SJSA1 (cell line): ENCODE measurements around the gene CHORDC1. TPM values are rescaled to one million over a fixed set of nuclear protein-coding genes. Genes with fewer than 3 reads are reported as not detected.
A peak's percentile ranks its signal among the peaks of the same experiment; 100 is the strongest.
"Not testable (repeated sequence)": the region's sequence is repeated elsewhere in the genome, so short reads cannot be mapped to it uniquely, and the experiment has no call there.

ENCODE experiments used
- DNase-seq, 2 experiments: peaks; one replicate each; pipeline ENCODE4 v3.0.0-alpha.2; 2015 to 2020; ENCODE audit warnings: low spot score in 2 of 2, low read depth in 1 of 2
- H3K27ac ChIP-seq: fragments of 250-450 bp; sonication (Bioruptor Pico); 2 replicates; pipeline ENCODE4 v1.5.1; 2020; ENCODE audit warnings: mild to moderate bottlenecking, moderate library complexity
- H3K27me3 ChIP-seq: fragments of 250-450 bp; sonication (Bioruptor Pico); replicated peaks from 2 replicates; pipeline ENCODE4 v1.5.1; 2020; ENCODE audit warnings: mild to moderate bottlenecking, moderate library complexity
- H3K36me3 ChIP-seq: fragments of 250-450 bp; sonication (Bioruptor Pico); 2 replicates; pipeline ENCODE4 v1.5.1; 2020; ENCODE audit warnings: mild to moderate bottlenecking
- H3K4me1 ChIP-seq: fragments of 250-450 bp; sonication (Bioruptor Pico); replicated peaks from 2 replicates; pipeline ENCODE4 v1.6.1; 2021; ENCODE audit warnings: mild to moderate bottlenecking
- H3K4me3 ChIP-seq: fragments of 250-450 bp; sonication (Bioruptor Pico); 2 replicates; pipeline ENCODE4 v1.5.1; 2020; ENCODE audit warnings: mild to moderate bottlenecking
- H3K9me3 ChIP-seq: fragments of 250-450 bp; sonication (Bioruptor Pico); replicated peaks from 2 replicates; pipeline ENCODE4 v1.5.1; 2020; ENCODE audit warnings: mild to moderate bottlenecking
- total RNA-seq: library from RNA; depleted of rRNA; stranded (reverse); fragments of >200 nt; shearing (Covaris generic); gene quantifications from 2 replicates; pipeline ENCODE4 v1.2.3, GENCODE V29; 2014

The CHORDC1 gene
- total RNA-seq, 1 experiment from 2014 or later: 29.5 TPM

DNA sequence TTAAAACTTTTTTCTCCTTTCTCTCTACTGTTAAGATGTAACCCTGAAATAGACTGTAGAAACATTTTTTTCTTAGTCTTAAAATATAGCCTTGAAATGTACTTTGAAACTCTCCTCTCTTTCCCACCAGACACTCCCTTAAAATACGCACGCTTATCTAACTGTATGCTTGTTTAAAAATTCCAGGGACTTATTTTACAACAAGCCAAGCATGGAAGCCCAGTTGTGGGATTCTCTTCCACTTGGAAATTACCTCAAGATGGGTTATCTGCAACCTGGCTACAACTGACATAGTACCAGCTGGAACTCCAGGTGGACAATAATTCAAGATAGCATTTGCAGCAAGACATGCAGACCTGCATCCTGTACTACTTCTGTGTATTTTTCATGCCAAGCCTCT, 12.1 kb upstream of the CHORDC1 start:
- no peaks in the 10 kb centered on the region for H3K9me3 ChIP-seq
- H3K4me3 ChIP-seq: no peak overlapping the region
- H3K36me3 ChIP-seq: no peaks in the 10 kb centered on the region
- no peaks in the 10 kb centered on the region for H3K27me3 ChIP-seq
- H3K27ac ChIP-seq: no peak overlapping the region
- DNase-seq: no peak
- no peaks in the 10 kb centered on the region for H3K4me1 ChIP-seq

DNA sequence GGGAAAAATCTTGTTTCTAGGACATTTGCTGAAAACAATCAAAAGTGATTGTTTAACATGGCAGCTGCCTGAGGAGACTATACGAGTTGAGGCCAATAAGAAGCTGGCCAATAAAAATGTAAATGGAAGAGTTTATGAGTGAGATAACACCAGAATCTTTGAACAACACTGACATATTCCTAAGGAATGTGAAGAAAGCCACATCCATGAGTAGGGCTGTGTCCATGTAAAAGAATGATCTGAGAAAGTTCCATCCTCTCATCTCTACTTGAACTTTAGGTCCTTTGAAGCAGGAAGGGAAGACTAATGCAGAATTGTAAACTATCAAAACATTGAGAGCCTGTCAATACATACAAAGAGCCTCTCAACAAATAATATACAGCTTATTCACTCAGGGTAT, 6.9 kb upstream of the CHORDC1 start:
- DNase-seq: no peak
- no peaks in the 10 kb centered on the region for H3K27me3 ChIP-seq
- no peak overlapping the region for H3K4me3 ChIP-seq
- no peak overlapping the region for H3K27ac ChIP-seq
- H3K36me3 ChIP-seq: no peaks in the 10 kb centered on the region
- no peaks in the 10 kb centered on the region for H3K4me1 ChIP-seq
- no peaks in the 10 kb centered on the region for H3K9me3 ChIP-seq

DNA sequence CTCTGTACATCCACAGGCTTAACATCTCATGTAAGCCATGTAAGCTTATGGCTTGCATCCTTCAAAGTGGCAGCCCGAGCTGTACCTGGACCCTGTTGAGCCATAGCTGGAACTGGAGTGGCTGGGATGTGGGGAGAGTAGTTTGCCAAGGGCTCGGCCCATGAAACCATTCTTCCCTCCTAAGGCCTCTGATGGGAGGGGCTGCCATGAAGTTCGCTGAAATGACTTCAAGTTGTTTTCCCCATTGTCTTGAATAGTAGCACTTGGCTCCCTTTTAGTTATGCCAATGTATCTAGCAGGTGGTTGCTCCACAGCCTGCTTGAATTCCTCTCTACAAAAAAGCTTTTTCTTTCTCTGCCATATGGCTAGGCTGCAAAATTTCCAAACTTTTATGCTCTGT, 5.2 kb upstream of the CHORDC1 start:
- DNase-seq: no peak
- Histone ChIP-seq H3K4me3 (no peak overlapping the region), H3K9me3 (no peaks in the 10 kb centered on the region), H3K27ac (no peak overlapping the region), H3K36me3 (no peaks in the 10 kb centered on the region), H3K27me3 (no peaks in the 10 kb centered on the region), H3K4me1 (no peaks in the 10 kb centered on the region)

DNA sequence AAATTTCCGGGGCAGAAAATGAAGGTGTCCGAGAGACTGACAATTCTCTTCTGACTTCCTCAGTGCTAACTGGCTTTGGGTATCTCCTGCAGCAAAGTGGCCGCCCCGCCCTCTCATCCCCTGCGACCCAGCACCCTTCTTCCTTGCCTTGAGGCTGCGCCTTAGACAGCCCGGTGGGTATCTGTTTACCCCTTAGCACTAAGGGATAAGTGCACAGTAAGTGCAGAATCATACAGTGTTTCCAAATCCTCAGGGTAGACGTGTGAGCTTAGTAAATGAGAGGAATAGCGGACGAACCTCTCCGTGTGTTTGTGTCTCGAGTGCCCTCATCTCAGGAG, 368 bp upstream of the CHORDC1 start:
- Histone ChIP-seq H3K4me1 (peaks cover 12% of the 10 kb centered on the region), H3K36me3 (peaks cover 15% of the 10 kb centered on the region), H3K9me3 (no peaks in the 10 kb centered on the region), H3K27ac (peak overlapping the region; percentile 76), H3K27me3 (no peaks in the 10 kb centered on the region), H3K4me3 (peak overlapping the region; percentile 87)
- peak in 1 of 2 experiments; percentile 62 for DNase-seq

DNA sequence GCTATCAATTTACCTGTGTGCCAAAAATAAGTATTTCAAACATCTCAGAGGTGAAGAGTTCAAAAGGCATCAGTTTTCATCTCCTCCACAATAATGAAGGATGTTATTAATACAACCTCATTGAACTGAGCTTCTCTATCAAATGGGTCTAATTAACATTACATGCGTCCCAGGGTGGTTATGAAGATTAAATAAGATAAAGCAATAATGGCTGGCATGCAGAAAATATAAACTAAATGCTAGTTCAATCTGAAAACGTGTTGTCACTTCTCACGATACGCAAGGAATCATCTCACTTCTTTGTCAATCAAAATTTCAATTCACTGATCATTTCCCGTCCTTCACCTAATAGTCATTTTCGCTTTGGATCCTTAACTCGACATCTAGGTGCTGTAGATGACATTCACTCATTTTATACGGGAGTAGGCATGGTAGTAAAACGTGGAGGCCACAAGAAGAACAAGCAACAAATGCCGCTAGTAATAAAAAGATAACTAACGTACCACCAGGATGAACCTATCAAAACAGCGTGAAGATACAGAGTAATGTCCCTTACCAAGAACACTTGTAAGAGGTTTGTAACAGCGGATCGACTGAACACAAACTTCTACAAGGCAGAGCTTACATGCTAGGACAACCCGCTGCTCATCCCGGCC, 918 bp downstream of the CHORDC1 start:
- H3K27ac ChIP-seq: peak overlapping the region; percentile 76
- peak overlapping the region; percentile 87 for H3K4me3 ChIP-seq
- no peak for DNase-seq
- no peaks in the 10 kb centered on the region for H3K9me3 ChIP-seq
- H3K36me3 ChIP-seq: peaks cover 15% of the 10 kb centered on the region
- peaks cover 12% of the 10 kb centered on the region for H3K4me1 ChIP-seq
- H3K27me3 ChIP-seq: no peaks in the 10 kb centered on the region

DNA sequence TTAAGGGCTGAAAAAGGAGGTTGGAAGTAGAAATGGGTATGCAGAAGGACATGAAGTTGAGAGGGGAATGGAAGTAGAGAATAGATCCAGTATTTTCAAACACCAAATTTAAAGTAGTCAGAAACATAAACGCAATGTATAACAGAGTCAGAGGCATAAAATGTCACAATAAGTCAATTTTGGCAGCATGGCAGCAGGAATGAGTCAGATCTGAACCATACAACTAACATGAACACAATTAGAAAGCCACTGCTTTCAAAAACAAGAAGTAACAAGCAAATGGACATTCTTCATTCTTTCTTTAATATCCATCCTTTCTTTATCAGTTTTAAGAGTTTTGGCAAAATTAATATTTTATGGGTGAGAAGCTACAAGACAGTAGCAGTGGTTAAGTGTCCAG, 2.5 kb downstream of the CHORDC1 start:
- Histone ChIP-seq H3K4me3 (peak overlapping the region; percentile 87), H3K27me3 (no peaks in the 10 kb centered on the region), H3K36me3 (peaks cover 20% of the 10 kb centered on the region), H3K27ac (peak overlapping the region; percentile 63), H3K4me1 (peaks cover 12% of the 10 kb centered on the region), H3K9me3 (no peaks in the 10 kb centered on the region)
- peak in 1 of 2 experiments; percentile 31 for DNase-seq

DNA sequence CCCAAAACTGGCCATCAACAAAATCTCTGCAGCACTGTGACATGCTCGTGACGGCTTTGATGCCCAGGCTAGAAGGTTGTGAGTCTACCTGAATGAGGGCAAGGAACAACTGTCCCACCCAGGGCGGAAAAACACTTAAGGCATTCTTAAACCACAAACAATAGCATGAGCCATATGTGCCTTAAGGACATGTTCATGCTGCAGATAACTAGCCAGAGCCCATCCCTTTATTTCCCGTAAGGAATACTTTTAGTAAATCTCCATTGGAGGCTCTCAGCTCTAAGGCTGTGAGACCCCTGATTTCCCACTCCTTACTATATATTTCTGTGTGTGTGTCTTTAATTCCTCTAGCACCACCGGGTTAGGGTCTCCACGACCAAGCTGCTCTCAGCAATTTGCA, 3.4 kb downstream of the CHORDC1 start:
- DNase-seq: no peak
- no peaks in the 10 kb centered on the region for H3K9me3 ChIP-seq
- H3K27me3 ChIP-seq: no peaks in the 10 kb centered on the region

DNA sequence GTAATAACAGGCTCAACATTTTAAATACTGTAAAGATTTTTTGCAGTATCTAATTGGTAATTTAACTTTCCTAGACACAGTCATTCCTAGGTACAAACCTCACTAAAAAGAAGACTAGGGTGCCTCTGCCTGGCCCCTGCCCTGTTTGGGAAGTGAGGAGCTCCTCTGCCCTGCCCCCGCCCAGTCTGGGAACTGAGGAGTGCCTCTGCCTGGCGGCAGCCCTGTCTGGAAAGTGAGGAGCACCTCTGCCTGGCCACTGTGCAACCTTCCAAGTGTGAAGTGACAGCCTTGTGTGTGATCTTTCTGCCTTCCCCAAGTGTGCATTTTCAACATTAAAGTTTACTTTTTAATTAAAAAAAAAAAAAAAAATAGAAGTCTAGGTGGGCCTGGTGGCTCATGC, 4.2 kb downstream of the CHORDC1 start:
- Histone ChIP-seq H3K9me3 (no peaks in the 10 kb centered on the region), H3K4me3 (no peak overlapping the region), H3K27ac (no peak overlapping the region), H3K27me3 (no peaks in the 10 kb centered on the region), H3K36me3 (peaks cover 24% of the 10 kb centered on the region), H3K4me1 (peaks cover 12% of the 10 kb centered on the region)
- no peak for DNase-seq

More for the DNA sequence above, 3.4 kb downstream of the CHORDC1 start:
- Histone ChIP-seq H3K36me3 (peaks cover 20% of the 10 kb centered on the region), H3K4me1 (peaks cover 12% of the 10 kb centered on the region), H3K27ac (no peak overlapping the region), H3K4me3 (no peak overlapping the region)

DNA sequence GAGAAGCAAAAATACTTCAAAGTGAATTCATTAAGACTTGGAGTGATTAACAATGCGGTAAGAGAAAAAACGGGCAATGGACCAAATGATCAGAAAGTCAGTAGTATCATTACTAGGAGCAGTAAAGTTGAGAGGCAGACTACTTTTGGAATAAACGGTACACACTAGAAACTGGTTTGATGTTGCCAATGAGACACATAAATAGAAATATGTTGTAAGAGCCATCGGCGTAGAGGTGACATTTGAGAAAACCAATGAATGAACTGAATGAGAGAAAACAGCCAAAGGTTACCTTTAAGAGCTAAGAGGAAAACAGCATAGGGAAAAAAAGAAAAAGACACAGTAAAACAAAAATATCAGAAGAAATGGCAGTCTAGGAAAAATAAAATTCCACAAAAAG, 6.2 kb downstream of the CHORDC1 start:
- H3K36me3 ChIP-seq: peaks cover 29% of the 10 kb centered on the region
- H3K27me3 ChIP-seq: no peaks in the 10 kb centered on the region
- no peaks in the 10 kb centered on the region for H3K9me3 ChIP-seq
- no peak overlapping the region for H3K27ac ChIP-seq
- peaks cover 12% of the 10 kb centered on the region for H3K4me1 ChIP-seq
- H3K4me3 ChIP-seq: no peak overlapping the region
- no peak for DNase-seq

DNA sequence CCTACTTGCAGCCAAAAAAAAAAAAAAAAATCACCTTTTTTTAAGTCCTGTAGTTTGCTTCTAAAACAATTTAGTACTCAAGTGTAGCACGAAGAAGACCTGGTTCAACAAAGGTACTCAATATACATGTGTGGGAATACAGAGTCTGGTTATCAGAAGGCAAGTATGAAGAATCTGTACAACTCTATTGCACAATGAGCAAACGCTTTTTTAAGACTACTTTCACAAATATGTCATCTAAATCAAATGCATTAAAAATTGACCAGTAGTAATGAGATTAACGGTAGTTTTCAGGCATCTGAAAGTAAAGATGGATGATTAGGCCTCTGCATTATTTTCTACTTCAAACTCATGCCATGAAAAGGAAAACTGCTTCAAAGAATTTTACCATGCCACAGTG, 9.5 kb downstream of the CHORDC1 start:
- no peaks in the 10 kb centered on the region for H3K9me3 ChIP-seq

DNA sequence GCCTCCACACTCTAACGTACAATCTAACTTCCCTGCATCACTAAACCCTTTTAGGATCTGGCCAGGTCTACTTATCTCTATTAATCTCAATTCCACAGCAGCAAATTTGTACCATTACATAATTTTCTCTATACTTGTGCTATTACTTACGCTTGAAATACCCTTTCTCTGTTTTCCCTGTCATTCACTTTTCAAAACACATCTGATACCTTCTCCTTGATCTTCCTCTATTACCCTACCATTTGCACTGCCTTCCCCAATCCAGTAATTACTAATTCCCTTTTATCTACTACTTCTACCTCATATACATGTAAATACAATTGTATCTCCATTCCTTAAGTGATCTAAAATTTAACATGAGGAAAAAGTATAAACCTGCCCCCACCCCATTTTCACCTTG, 14.0 kb downstream of the CHORDC1 start:
- Histone ChIP-seq H3K9me3 (no peaks in the 10 kb centered on the region), H3K36me3 (peaks cover 44% of the 10 kb centered on the region), H3K27ac (no peak overlapping the region), H3K4me3 (no peak overlapping the region), H3K27me3 (no peaks in the 10 kb centered on the region), H3K4me1 (no peaks in the 10 kb centered on the region)
- no peak for DNase-seq

More for the DNA sequence above, 9.5 kb downstream of the CHORDC1 start:
- H3K4me3 ChIP-seq: no peak overlapping the region
- peaks cover 35% of the 10 kb centered on the region for H3K36me3 ChIP-seq
- no peak for DNase-seq
- no peaks in the 10 kb centered on the region for H3K27me3 ChIP-seq
- H3K4me1 ChIP-seq: no peaks in the 10 kb centered on the region
- H3K27ac ChIP-seq: no peak overlapping the region

DNA sequence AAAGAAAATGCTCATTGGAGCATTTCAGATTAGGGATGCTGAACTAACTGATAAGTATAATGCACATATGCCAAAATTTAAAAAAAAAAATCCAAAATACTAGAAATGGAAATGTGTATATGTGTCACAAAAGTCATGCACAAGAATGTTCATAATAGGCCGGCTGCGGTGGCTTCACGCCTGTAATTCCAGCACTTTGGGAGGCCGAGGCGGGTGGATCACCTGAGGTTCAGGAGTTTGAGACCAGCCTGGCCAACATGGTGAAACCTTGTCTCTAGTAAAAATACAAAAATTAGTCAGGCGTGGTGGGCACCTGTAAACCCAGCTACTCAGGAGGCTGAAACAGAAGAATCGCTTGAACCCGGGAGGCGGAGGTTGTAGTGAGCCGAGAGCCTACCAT, 14.9 kb downstream of the CHORDC1 start:
- peaks cover 43% of the 10 kb centered on the region for H3K36me3 ChIP-seq

DNA sequence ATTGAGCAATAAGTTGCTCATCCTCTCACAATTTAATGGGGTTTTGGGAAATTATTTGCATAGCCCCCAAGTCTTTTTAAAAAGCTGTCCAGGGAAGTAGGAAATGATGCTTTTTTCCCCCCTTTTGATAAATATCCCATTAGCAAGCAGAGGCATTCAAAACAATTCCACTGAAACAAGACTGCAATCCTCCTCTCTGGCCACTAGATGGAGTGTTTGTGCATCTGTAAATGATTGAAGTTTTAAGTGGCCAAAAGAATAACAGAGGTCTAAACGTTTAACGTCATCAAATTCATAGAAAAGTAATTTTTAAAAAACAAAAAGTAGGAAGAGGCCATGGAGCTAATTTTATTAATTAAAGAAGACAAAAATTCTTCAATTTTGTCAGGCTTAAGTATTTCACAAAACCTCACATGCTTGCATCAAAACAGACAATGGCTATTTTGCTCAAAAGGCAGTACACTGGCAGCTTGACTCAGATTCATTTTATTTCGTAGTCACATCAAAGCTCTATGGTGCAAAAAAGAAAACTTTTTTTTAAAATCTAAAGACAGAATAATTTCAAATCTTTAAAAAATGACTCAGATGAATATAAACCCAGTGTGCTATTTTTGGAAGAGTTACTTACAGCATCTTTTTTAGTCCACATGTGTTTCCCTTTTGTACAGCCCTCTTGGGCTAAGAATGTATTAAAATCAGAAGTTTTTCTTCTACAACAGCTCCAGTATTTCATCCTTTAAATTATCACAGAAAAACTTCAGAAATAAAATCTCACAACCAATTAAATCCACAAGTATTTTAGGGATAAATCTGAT, 17.8 kb downstream of the CHORDC1 start:
- H3K9me3 ChIP-seq: no peaks in the 10 kb centered on the region
- H3K27ac ChIP-seq: no peak overlapping the region
- H3K27me3 ChIP-seq: no peaks in the 10 kb centered on the region
- H3K4me3 ChIP-seq: no peak overlapping the region
- peaks cover 32% of the 10 kb centered on the region for H3K36me3 ChIP-seq
- H3K4me1 ChIP-seq: no peaks in the 10 kb centered on the region
- DNase-seq: peak in 1 of 2 experiments; percentile 35

More for the DNA sequence above, 14.9 kb downstream of the CHORDC1 start:
- not testable (repeated sequence) for H3K27ac ChIP-seq, H3K27me3 ChIP-seq, H3K4me1 ChIP-seq, H3K9me3 ChIP-seq, H3K4me3 ChIP-seq, DNase-seq

DNA sequence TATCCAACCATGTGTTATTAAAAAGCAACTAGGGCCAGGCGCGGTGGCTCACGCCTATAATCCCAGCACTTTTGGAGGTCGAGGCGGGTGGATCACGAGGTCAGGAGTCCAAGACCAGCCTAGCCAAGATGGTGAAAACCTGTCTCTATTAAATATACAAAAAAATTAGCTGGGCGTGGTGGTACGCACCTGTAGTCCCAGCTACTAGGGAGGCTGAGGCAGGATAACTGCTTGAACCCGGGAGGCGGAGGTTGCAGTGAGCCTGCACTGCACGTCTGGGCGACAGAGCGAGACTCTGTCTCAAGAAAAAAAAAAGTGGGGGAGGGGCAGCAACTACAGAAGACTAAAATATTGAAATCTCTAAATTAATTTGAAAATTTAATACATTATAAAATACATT, 18.4 kb downstream of the CHORDC1 start:
- Histone ChIP-seq H3K4me1 (no peaks in the 10 kb centered on the region), H3K27me3 (no peaks in the 10 kb centered on the region), H3K9me3 (no peaks in the 10 kb centered on the region), H3K36me3 (peaks cover 26% of the 10 kb centered on the region), H3K4me3 (no peak overlapping the region), H3K27ac (no peak overlapping the region)
- DNase-seq: no peak
